Activated CD8-positive, alpha-beta memory T cell treated with anti-CD3 and anti-CD28 coated beads, Interleukin-2, amount 10 ng/mL, durations not matched to agents 7 days and 5 days (primary cell): ENCODE data around the gene SESN3. TPM values are rescaled to one million over a fixed set of nuclear protein-coding genes. Genes with fewer than 3 reads are reported as not detected.

Source experiments
- ATAC-seq: fragments of 150-1000 bp; cut with Tn5 transposase; one replicate; pipeline ENCODE4 v1.10.0; 2021; ENCODE audit warnings: moderate library complexity
- CTCF ChIA-PET: fragments of 350-600 bp; sonication (Branson Sonifier 250); formaldehyde crosslinking; loops from one replicate; lab custom pipeline; 2021; ENCODE audit warnings: antibody characterized with exemption; lab: Charles Lee
- DNase-seq: peaks from one replicate; pipeline ENCODE4 v3.0.0-alpha.2; 2020
- H3K27ac Mint-ChIP-seq: one replicate; pipeline ENCODE4 v1.8.0; 2021; ENCODE audit warnings: mild to moderate bottlenecking, mixed read lengths
- H3K27me3 Mint-ChIP-seq: one replicate; pipeline ENCODE4 v1.8.0; 2021; ENCODE audit warnings: mixed read lengths
- H3K36me3 Mint-ChIP-seq: one replicate; pipeline ENCODE4 v1.8.0; 2021; ENCODE audit warnings: mild to moderate bottlenecking, mixed read lengths
- H3K4me1 Mint-ChIP-seq: one replicate; pipeline ENCODE4 v1.8.0; 2021; ENCODE audit warnings: mixed read lengths
- H3K4me3 Mint-ChIP-seq: one replicate; pipeline ENCODE4 v1.8.0; 2021; ENCODE audit warnings: mild to moderate bottlenecking, moderate library complexity, mixed read lengths
- H3K9me3 Mint-ChIP-seq: one replicate; pipeline ENCODE4 v1.8.0; 2022; ENCODE audit warnings: low read depth, mixed read lengths
- total RNA-seq, 2 experiments: library from RNA; stranded (reverse); gene quantifications; one replicate each; pipeline ENCODE4 v1.2.3, GENCODE V29; 2021

Gene SESN3
- total RNA-seq, 2 experiments from 2014 or later: 9.3 to 24.3 TPM

DNA sequence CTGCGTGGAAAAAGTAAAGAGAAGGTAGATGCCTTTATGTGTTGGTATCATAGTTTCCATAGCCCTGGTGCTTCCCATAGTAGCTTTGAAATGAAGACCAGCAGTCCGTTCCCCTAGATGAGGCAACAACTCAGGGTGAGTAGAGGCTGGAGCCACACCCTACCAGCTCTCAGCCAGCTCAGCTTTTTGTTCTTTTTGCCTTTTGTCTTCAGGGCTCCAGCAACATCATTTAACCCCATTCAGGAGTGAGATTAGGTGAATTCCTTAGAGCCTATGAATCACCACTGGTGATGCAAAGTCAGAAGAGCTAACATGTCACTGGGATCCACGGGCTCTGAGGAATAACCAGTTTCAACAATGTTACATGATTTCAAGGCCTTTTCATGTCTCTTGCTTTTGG is 14.0 kb upstream of the SESN3 start:
- H3K27me3 Mint-ChIP-seq: peaks cover 3% of the 10 kb centered on the region
- no peak overlapping the region for H3K27ac Mint-ChIP-seq
- H3K36me3 Mint-ChIP-seq: no peaks in the 10 kb centered on the region
- ATAC-seq: no peak
- peaks cover 2% of the 10 kb centered on the region for H3K4me1 Mint-ChIP-seq
- H3K4me3 Mint-ChIP-seq: no peak overlapping the region
- no peak for DNase-seq
- no peaks in the 10 kb centered on the region for H3K9me3 Mint-ChIP-seq
- CTCF ChIA-PET: interaction anchor here (1.8 kb wide), 1 partner anchor 13 kb away, joined by 5 read pairs; no protein-coding TSS in a partner anchor

DNA sequence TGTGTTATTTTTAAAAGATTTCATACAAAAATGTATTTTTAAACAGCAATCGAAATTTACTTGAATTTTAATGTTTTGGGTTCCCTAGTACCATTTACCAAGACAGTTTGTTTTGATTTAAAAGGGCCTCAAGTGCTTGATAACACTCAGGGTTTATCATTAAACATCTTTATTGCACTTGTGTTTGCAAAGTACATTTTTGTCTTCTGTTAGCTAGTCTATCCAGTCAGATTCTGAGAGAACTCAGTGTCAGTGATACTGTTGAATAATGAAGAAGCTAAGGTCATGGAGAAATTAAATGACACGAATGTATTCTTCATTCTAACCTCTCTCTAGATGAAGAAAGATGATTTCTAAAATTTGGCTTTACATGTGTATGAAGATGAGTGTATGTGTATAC is 12.7 kb upstream of the SESN3 start:
- ATAC-seq (no peak), DNase-seq (no peak)
- H3K27ac Mint-ChIP-seq: no peak overlapping the region
- H3K4me1 Mint-ChIP-seq: no peaks in the 10 kb centered on the region
- no peak overlapping the region for H3K4me3 Mint-ChIP-seq
- H3K36me3 Mint-ChIP-seq: no peaks in the 10 kb centered on the region
- H3K9me3 Mint-ChIP-seq: no peaks in the 10 kb centered on the region
- peaks cover 4% of the 10 kb centered on the region for H3K27me3 Mint-ChIP-seq
- CTCF ChIA-PET: no interaction called here

DNA sequence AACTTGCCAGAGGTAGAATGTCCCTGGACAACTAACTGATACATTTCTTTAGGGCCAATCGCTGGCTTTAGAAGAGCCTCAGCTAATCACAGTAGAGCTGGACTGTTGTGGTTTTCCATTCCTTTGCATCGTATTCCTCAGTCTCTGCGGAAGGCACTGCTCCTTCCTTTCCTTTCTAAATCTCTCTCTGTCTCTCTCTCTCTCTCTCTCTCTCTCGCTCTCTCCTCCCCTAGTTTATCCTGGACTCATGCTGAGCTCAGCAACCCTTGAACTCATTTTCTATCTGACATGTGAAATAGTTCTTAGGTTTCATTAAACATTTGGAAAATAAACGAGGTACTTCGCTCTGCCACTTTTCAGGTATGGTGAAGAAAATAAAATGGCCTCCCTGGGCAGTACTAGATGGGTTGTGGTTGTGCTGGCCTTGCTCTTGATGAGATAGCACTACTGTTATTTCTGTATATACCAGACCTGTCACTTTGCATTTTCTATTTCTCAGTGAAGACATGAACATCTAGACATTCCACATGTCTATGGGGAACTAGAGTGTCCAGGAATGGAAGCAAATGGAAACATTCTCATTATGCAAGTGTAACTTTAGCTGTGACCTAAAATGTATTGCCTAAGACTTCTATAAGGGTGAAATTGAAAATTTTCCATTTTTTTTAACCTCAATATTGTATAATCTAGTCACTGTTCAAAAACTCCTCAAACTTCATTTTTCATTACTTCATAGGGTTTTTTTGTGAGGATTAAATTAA is 12.0 kb upstream of the SESN3 start:
- Mint-ChIP-seq H3K36me3 (no peaks in the 10 kb centered on the region), H3K4me3 (no peak overlapping the region), H3K27ac (no peak overlapping the region), H3K9me3 (no peaks in the 10 kb centered on the region), H3K27me3 (peaks cover 6% of the 10 kb centered on the region), H3K4me1 (no peaks in the 10 kb centered on the region)
- no peak for ATAC-seq
- DNase-seq: no peak
- CTCF ChIA-PET: no interaction called here

DNA sequence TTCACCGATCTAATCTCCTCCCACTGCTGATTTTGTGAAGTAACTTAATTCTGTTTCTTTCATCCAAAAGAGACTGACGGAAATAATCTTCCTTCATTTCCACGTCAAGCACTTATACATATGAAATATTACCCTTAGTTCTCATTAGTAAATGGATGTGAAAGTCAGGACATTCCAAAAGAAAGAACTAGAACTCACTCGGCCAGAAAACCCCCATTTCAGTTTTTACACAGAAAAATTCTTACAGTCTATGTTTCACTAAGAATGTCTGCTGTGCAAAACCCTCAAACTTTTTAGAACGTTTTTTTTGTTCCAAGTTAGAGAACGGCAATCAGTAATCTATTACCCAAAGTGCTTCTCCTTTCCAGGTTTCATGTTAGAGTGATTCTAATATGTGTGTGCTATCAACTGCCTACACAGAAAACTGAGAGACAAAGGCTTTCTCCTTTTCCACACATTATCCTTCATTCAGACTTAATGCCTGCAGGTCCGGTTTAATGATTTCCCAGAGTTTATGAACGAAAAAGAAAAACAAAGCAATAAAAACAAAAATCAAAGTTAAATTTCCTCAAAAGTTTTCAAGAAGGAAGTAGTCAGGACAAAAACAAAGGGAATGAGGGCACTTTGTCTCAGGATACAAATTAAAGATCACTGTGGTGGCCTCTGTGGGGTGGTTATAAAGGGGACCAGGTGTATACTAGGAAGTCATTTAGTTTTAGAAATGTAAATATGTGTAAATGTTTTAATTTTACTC is 11.3 kb upstream of the SESN3 start:
- no peak overlapping the region for H3K27ac Mint-ChIP-seq
- ATAC-seq: no peak
- no peaks in the 10 kb centered on the region for H3K9me3 Mint-ChIP-seq
- no peaks in the 10 kb centered on the region for H3K4me1 Mint-ChIP-seq
- H3K27me3 Mint-ChIP-seq: peaks cover 6% of the 10 kb centered on the region
- no peak for DNase-seq
- CTCF ChIA-PET: no interaction called here
- no peak overlapping the region for H3K4me3 Mint-ChIP-seq
- no peaks in the 10 kb centered on the region for H3K36me3 Mint-ChIP-seq

DNA sequence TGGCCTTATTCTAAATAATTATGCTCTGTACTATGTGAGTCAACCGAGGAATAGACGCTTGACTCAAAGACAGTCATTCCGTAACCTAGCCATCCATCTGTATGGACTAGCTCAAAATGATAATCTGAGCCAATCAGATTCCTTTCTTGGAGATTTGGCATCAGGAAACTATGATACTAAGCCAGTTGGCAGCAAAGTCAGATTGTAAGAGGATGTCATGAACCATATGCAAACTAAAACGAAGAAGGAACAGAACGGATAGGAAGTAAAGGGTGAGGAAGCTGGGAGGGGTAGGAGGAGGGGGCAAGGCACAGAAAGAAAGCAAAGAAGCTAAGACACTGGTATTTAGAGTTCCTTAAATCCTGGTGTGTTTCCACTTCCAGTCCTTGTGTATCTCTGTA is 10.7 kb upstream of the SESN3 start:
- no peak overlapping the region for H3K27ac Mint-ChIP-seq
- DNase-seq: no peak
- H3K4me3 Mint-ChIP-seq: no peak overlapping the region
- CTCF ChIA-PET: no interaction called here
- no peak for ATAC-seq
- H3K4me1 Mint-ChIP-seq: no peaks in the 10 kb centered on the region
- H3K9me3 Mint-ChIP-seq: no peaks in the 10 kb centered on the region
- H3K27me3 Mint-ChIP-seq: peaks cover 6% of the 10 kb centered on the region
- H3K36me3 Mint-ChIP-seq: no peaks in the 10 kb centered on the region

DNA sequence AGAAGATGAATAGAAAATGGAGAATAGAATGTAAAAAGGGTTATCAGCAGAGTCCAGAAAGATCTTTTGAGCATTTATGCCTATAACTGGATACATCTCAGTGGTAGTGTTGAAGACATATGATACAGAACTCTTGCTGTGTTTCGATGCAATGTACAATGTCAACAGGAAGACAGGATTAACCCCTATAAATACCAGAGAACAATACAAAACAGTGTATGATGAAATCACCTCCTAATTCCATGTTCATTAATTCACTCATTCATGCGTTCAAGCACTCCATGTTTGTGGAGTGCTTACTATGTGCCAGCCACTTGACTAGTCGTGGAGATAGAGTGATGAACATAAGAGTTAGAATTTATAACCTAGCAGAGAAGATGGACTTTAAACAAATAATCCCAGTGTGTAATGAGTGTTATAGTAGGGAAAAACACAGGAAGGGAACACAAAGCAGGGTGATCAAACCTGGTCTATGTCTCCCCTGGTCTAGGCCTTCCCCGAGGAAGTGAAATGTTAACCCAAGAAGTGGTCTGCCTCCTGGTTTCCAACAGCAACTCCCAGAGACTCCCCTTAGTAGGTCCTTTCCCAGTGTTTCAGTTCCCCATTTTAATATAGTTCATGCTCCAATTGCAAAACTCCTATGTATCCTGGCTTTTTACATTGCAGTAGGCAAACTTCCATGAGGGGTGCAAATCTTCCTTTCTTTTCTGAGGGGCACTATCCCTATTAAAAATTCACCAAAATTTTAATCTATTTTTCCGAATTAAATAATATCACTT is 9.1 kb upstream of the SESN3 start:
- Mint-ChIP-seq H3K27me3 (peaks cover 6% of the 10 kb centered on the region), H3K36me3 (peaks cover 3% of the 10 kb centered on the region), H3K4me1 (no peaks in the 10 kb centered on the region), H3K27ac (no peak overlapping the region), H3K9me3 (no peaks in the 10 kb centered on the region), H3K4me3 (no peak overlapping the region)
- CTCF ChIA-PET: interaction anchor here (0.8 kb wide), 1 partner anchor 465 kb away, joined by 3 read pairs; no protein-coding TSS in a partner anchor
- DNase-seq (no peak), ATAC-seq (no peak)

DNA sequence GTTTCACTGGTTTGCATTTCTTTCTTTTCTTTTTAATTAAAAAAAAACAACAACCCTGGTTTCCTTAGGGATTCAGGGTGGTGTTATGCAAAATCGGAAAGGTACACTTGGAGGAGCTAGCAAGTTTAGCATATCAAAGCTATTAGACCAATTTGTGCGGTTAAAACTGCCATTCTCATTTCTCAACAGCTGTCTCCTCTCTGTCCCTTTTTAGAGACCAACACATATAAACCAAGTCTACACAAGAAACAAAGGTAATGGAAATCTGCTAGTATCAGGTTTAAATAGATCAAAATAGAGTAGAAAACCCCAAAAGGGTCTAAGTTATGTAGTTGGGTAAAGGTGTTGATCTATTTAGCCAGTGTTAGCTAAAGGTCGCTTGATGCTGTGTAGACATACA is 1.7 kb upstream of the SESN3 start:
- no peak overlapping the region for H3K27ac Mint-ChIP-seq
- peaks cover 20% of the 10 kb centered on the region for H3K4me1 Mint-ChIP-seq
- H3K36me3 Mint-ChIP-seq: peaks cover 3% of the 10 kb centered on the region
- H3K4me3 Mint-ChIP-seq: no peak overlapping the region
- CTCF ChIA-PET: interaction anchor here (0.6 to 3.0 kb wide), 13 partner anchors 13 to 476 kb away, joined by 3 to 26 read pairs (median 4); partner anchors contain the start of gene SRSF8
- ATAC-seq (no peak), DNase-seq (no peak)
- H3K9me3 Mint-ChIP-seq: no peaks in the 10 kb centered on the region
- peaks cover 16% of the 10 kb centered on the region for H3K27me3 Mint-ChIP-seq

DNA sequence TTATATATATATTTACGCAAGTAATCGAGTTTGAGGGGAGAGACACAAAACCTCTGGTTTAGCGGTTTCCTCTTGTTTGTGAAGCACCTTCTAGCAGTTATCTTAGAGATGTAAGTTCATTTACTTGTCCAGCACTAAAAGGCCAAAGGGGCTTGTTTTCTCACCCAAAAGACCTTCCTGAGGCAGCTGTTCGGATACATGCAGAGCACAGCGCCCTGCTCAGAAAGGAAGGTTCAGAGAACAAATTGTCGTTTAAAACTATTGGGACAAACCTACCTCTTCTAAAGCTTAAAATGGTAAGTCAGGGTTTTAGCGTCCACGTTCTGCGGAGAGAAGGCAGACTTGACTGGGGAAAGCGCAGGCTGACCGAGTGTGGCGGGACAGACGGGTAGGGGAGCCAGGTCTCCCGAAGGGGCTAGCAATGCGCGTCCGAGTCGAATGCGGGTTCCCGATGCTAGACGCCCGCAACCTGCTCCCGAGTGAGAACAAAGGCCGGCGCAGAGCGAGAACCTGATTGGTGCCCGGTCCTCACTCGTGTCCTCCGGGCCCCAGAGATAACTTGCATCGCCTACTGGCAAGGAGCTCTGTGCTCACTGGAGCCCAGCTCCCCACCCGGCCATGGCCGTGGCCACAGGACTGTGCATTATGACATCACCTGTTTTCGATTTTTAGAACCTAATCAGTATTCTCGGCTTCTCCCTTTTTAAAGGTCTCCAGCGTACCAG is 1.0 kb upstream of the SESN3 start:
- Mint-ChIP-seq H3K4me3 (no peak overlapping the region), H3K36me3 (peaks cover 3% of the 10 kb centered on the region), H3K27ac (no peak overlapping the region), H3K9me3 (no peaks in the 10 kb centered on the region), H3K4me1 (peaks cover 20% of the 10 kb centered on the region), H3K27me3 (peaks cover 16% of the 10 kb centered on the region)
- DNase-seq (peak; percentile 78), ATAC-seq (peak; percentile 11)
- CTCF ChIA-PET: interaction anchor here (1.0 to 3.0 kb wide), 13 partner anchors 14 to 477 kb away, joined by 3 to 26 read pairs (median 4); partner anchors contain the start of gene SRSF8

DNA sequence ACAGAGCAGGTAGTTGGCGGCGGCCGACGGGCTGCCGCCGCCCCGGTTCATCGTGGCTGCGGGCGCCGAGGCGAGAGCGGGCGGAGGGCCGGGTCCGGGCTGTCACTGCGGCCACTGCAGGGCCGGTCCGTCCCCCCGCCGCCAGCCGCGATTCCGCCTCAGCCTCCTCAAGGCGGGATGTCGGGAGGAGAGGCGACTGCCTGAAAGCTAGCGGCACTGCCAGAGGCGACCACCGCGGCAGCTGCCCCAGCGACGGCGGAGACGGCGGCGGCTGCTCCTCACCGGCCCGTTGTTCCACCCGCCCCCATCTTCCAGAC is 234 bp downstream of the SESN3 start:
- peak overlapping the region; percentile 84 for H3K4me3 Mint-ChIP-seq
- no peaks in the 10 kb centered on the region for H3K9me3 Mint-ChIP-seq
- CTCF ChIA-PET: interaction anchor here (1.0 to 3.0 kb wide), 11 partner anchors 13 to 559 kb away, joined by 3 to 26 read pairs (median 4); partner anchors contain the start of gene FAM76B
- DNase-seq (no peak), ATAC-seq (peak; percentile 3)
- H3K4me1 Mint-ChIP-seq: peaks cover 27% of the 10 kb centered on the region
- peaks cover 4% of the 10 kb centered on the region for H3K36me3 Mint-ChIP-seq
- peaks cover 16% of the 10 kb centered on the region for H3K27me3 Mint-ChIP-seq
- H3K27ac Mint-ChIP-seq: no peak overlapping the region

DNA sequence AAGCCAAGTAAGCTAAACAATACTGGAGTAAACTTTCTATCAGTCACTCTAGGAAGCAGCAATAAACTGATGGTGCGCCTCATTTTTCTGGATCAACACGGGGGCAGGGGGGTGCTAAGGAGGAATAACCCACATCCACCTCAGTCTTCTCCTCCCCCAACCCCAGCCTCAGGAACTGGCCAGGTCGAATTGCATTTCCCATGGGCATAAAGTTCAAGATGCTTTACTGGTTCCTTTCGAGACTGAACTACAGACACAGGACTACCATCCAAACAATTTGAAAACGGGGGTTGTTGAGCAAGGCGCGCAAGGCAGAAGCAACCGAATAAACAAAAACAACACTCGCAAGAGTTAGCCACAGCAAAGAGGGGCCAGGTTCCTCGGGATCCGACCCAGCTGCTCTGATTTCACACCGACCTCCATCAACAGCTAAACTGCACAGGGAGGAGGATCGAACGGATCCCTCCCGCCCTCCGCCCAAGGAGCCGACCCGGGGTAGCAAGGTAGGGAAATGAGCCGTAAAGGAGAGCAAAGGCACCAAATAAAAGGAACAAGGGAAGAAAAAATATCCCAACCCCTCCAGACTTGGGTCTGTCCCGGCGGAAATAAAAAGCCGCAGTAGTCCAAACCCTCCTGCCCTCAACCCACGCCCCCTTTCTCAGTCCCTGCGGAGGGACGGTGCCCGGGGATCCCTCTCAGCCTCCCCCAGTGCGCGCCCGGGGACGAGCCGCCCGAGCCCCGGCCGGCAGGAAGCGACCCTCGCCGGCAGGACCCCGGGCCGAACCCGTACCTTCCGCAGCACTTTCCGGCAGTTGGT is 801 bp downstream of the SESN3 start:
- H3K27me3 Mint-ChIP-seq: peaks cover 16% of the 10 kb centered on the region
- H3K36me3 Mint-ChIP-seq: peaks cover 3% of the 10 kb centered on the region
- peaks cover 27% of the 10 kb centered on the region for H3K4me1 Mint-ChIP-seq
- no peaks in the 10 kb centered on the region for H3K9me3 Mint-ChIP-seq
- DNase-seq (peak; percentile 52), ATAC-seq (no peak)
- peak overlapping the region; percentile 75 for H3K27ac Mint-ChIP-seq
- CTCF ChIA-PET: interaction anchor here (1.0 to 3.0 kb wide), 11 partner anchors 12 to 559 kb away, joined by 3 to 26 read pairs (median 5); partner anchors contain the start of gene FAM76B
- peak overlapping the region; percentile 84 for H3K4me3 Mint-ChIP-seq

DNA sequence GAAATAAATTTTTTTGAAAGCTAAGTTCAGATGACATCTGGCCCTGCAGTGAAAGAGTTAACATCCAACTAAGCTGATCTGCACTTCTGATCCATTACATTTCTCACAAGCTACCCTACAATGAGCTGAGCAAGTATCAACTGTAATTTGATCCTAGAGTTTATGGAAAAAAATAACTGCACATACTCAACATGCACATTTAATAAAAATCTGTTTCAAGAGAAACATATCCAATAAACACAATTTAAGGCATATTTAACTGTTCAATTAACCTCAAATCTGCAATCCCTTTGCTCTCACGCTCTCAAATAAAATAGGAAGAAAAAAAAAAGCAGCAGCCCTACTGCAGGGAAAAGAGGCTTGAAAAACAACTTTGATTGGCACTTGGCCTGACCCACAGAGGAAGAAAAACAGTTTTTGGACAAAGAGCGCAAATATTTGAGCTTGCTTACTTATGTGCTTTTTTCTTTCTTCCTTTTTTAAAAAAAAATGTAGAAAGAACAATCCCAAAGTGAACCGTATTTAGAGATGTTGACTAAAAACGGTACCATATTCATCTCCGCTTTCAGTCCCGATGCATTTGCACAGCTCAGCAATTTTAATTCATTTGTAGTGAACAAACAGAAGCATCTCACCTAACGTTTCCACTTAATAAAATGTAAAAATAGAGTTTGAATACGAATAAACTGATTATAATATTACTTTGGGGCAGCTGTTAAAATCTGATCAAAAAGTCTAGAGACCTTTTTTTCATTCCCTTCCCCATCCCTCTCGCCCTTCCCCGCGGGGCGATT is 1.6 kb downstream of the SESN3 start:
- DNase-seq: no peak
- H3K9me3 Mint-ChIP-seq: peaks cover 2% of the 10 kb centered on the region
- H3K36me3 Mint-ChIP-seq: peaks cover 10% of the 10 kb centered on the region
- CTCF ChIA-PET: interaction anchor here (1.0 to 1.9 kb wide), 4 partner anchors 74 to 476 kb away, joined by 3 to 6 read pairs (median 5); no protein-coding TSS in a partner anchor
- ATAC-seq: no peak
- H3K4me3 Mint-ChIP-seq: peak overlapping the region; percentile 84
- peaks cover 16% of the 10 kb centered on the region for H3K27me3 Mint-ChIP-seq
- peak overlapping the region; percentile 75 for H3K27ac Mint-ChIP-seq
- H3K4me1 Mint-ChIP-seq: peaks cover 27% of the 10 kb centered on the region
